GM18502 (cell line): ENCODE measurements around the gene TIMM10.
A peak's percentile ranks its signal among the peaks of the same experiment; 100 is the strongest.

Experiments used
- ATAC-seq: cut with Tn5 transposase; IDR thresholded peaks from one replicate; pipeline ENCODE4 v1.9.1; 2021; ENCODE audit warnings: mild to moderate bottlenecking; ENCODE audit not compliant: unreplicated experiment, poor library complexity

TIMM10 gene

GRCh38 chr11:57487021-57487778, 43.4 kb downstream of the TIMM10 start:
- no peak for ATAC-seq

DNA sequence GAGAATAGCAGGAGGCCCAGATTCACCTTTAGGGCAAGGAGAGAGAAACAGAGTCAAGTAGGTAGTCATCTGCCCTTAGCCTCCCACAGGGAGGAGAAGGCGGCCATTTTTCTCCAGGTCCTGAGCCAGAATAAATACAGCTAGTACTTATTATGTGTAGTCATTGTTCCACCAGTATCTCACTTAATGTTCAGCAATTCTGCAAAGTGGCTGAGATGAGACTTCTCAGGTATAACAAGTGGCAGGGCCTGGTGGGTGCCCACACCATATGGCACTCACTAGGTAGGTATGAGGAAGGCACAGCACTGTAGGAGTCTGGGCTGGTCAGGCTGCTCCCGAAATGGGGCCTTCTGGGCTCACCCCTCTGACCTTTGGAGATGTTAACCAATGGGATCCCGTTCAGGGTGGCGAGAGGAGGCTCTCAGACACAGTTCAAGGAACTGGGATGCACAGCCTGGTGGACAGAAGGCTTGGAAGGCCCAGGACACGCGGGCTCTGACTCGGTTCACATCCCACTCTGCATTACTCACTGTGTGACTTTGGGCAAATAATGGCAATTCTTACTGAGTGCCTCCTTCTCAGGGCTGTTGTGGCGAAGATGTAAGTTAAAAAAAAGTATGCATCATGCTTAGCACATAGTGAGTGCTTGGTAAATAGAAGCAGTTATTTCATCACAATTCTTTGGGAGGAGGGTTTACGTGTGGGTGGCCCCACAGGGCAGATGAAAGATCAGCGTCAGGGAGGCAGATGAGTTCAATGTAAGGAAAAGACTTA, 45.1 kb downstream of the TIMM10 start:
- no peak for ATAC-seq

DNA sequence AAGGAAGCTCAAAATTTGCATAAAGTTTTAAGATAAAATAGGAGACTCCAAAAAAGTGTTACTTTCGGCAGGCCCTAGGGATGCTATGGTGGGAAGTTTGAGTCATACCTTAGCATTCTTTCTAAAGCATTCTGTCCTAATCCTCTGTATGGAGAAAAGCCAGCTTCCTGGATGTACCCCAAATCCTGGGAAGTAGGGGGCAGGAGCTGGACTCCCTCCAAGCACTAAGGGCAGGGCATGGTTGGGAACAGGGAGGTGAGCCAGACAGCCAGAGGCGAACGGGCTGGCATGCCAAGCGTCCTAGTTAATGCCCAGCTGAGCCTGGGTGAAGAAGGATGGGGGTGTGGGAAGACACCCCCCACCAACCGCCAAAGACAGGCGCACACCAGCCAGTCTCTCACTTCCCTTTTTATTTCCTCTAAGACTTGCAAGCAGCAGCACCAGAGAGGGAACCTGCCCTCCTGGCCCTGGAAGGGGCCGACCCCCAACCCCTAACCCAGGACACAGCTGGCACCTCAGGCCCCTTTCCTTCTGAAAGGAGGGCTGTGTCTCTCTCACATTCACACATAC, 46.3 kb downstream of the TIMM10 start:
- ATAC-seq = peak; percentile 68

DNA sequence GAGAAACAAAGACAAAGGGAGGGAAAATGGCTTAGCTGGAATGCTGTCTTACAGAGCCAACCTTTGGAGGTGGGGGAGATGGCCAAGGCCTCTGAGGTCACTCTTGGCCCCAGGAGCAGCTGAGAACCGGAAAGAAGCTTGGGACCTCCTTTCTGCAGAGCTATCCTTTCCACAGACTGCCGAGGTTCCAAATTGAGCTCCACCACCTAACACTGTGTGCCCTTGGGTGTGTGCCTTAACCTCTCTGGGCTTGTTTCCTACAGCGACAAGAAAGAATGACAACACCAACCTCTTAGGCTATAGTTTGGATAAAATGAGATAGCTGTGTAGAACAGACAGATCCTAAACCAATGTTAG, 47.0 kb downstream of the TIMM10 start:
- ATAC-seq = no peak

GRCh38 chr11:57482782-57483561, 47.6 kb downstream of the TIMM10 start:
- ATAC-seq = peak; percentile 55

- ATAC-seq = no peak
These were observed 48.4 kb downstream of the TIMM10 start for GRCh38 chr11:57481915-57482781.

DNA sequence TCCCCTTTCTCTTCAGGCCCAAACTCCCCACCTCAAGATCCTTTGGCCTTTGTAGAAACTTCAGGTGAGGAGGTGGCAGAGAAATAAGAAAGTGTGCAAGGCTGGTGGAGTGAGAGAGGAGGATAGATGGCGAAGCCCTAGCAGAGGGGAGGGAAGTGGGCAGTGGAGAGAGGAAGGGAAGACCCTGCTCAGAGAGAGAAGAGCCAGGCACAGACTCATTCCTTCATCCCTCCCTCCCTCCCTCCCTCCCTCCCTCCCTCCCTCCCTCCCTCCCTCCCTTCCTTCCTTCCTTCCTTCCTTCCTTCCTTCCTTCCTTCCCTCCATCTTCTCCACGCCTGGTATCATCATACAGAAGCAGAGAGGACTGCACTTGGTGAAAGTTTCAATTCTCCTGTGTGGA, 49.2 kb downstream of the TIMM10 start:
- no peak for ATAC-seq

DNA sequence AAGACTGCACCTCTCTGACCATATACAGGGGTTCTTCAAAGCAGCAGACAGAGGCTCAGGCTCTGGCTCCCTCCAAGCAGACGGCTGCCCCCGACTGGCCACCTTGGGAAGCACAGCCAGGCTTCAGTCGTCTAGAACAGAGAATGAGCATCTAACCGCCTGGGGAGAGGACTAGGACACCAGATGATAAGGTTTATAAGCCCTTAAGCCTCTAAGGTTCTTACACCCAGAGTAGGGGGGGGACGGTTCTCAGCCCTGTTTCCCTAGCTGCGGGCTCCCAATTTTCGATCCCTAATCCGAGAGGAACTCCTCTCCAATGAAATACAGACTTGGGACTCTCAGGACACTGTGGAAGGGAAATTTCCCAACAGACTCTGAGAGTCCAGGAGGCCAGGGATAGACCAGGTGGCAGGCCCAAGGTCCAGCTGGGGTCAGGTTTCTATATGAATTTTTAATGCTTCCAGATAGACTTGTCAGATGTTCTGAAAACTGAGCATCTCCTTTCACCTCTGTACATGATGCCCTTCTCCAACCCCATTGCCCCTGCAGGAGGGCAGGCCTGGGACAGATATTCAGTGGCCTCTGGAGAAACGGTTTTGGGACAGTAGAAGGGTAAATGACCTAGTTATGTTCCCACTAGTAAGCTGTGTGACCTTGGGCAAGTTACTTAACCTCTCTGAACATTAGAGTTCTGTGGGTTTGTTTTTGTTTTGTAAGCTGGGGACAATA, 50.0 kb downstream of the TIMM10 start:
- peak; percentile 30 for ATAC-seq

GRCh38 chr11:57479911-57480310, 50.6 kb downstream of the TIMM10 start:
- ATAC-seq = no peak

DNA sequence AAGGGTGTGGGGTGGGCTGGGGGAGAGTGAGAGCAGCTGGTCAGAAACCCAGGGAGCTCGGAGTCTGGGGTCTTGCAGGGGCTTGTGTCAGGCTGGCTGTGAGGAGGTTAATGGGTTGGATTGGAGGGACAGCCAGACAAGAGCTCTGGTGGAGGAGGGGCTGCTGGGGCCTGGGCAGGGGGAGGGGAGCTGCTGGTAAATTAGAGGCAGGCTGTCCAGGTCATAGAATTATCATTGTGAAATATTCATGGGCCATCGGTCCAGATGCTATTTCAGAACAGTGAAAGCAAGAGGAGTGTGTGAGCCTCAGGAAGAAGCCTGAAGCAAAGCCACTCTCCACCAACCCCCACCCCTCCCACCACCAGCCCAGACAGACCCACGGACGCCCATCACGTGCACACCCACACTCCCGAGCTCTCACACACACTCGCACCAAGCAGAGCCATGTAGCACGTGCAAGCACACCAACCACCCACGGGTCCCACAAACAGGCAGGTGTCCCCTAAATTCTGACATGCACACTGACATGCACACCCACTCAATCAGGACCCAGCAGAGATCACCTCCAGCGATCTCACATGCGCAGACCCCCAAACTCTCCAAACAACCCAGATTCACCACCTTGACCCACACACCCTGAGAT, 51.4 kb downstream of the TIMM10 start:
- no peak for ATAC-seq
